OCI-LY3 (cell line): ENCODE results near the gene NPHP4.

Experiments
- H2AFZ ChIP-seq: fragments of 200-600, 300-600 bp; shearing (Covaris generic); 2 replicates; pipeline ENCODE4 v1.6.0; 2014; ENCODE audit warnings: antibody characterized with exemption, low read depth, low read length
- H3K27ac ChIP-seq: fragments of 200-600, 300-600 bp; sonication (generic); 2 replicates; pipeline ENCODE4 v1.5.1; 2014; ENCODE audit warnings: mild to moderate bottlenecking, low read length, moderate library complexity, mixed read lengths
- H3K27me3 ChIP-seq: fragments of 200-600, 300-600 bp; sonication (generic); 2 replicates; pipeline ENCODE4 v1.6.1; 2014; ENCODE audit warnings: low read depth, low read length, mixed read lengths
- H3K36me3 ChIP-seq: fragments of 200-600, 300-600 bp; sonication (generic); replicated peaks from 2 replicates; pipeline ENCODE3; 2014; ENCODE audit warnings: low read depth, low read length, mixed read lengths
- H3K4me1 ChIP-seq: fragments of 300-600, 200-600 bp; sonication (generic); 2 replicates; pipeline ENCODE4 v1.6.1; 2014; ENCODE audit warnings: low read length, mixed read lengths
- H3K4me2 ChIP-seq: fragments of 200-600, 300-600 bp; sonication (generic); 2 replicates; pipeline ENCODE4 v1.6.1; 2014; ENCODE audit warnings: low read length, mixed read lengths
- H3K4me3 ChIP-seq: fragments of 300-600, 200-600 bp; sonication (generic); 2 replicates; pipeline ENCODE4 v1.5.1; 2014; ENCODE audit warnings: antibody characterized with exemption, mild to moderate bottlenecking, low read length, moderate library complexity
- H3K79me2 ChIP-seq: fragments of 300-600, 200-600 bp; shearing (Covaris generic); 2 replicates; pipeline ENCODE4 v1.6.1; 2014; ENCODE audit warnings: mild to moderate bottlenecking, low read length, mixed read lengths
- H3K9ac ChIP-seq: fragments of 300-600, 200-600 bp; shearing (Covaris generic); 2 replicates; pipeline ENCODE4 v1.6.0; 2014; ENCODE audit warnings: mild to moderate bottlenecking, low read length, moderate library complexity
- H3K9me3 ChIP-seq: fragments of 200-600, 300-600 bp; shearing (Covaris generic); 2 replicates; pipeline ENCODE4 v1.6.1; 2014; ENCODE audit warnings: low read length, mixed read lengths; ENCODE audit not compliant: insufficient read depth
- H4K20me1 ChIP-seq: fragments of 200-600, 300-600 bp; sonication (generic); 2 replicates; pipeline ENCODE4 v1.6.1; 2016; ENCODE audit warnings: low read length, mixed read lengths; ENCODE audit not compliant: insufficient read depth
- CTCF ChIP-seq: fragments of 200-600, 300-600 bp; sonication (generic); IDR thresholded peaks from 2 replicates; pipeline ENCODE4 v1.5.1; 2014; ENCODE audit warnings: antibody characterized with exemption, low read length, low read depth
- EZH2phosphoT487 ChIP-seq: fragments of 200-600 bp; shearing (Covaris generic); IDR thresholded peaks from 2 replicates; pipeline ENCODE4 v1.6.1; 2018; ENCODE audit warnings: antibody characterized with exemption, mixed run types, low read depth

The NPHP4 gene

GRCh38 chr1:5998051-5998905, 6.1 kb upstream of the NPHP4 start:
- Histone ChIP-seq H3K9me3 (no peaks in the 10 kb centered on the region), H3K36me3 (no peaks in the 10 kb centered on the region), H3K79me2 (peaks cover 20% of the 10 kb centered on the region), H3K9ac (no peak overlapping the region), H3K27me3 (no peaks in the 10 kb centered on the region), H3K4me3 (no peak overlapping the region), H3K4me2 (no peak overlapping the region), H3K27ac (no peak overlapping the region), H3K4me1 (peaks cover 24% of the 10 kb centered on the region), H2AFZ (no peak overlapping the region), H4K20me1 (peaks cover 12% of the 10 kb centered on the region; the same call in 1 of the 2 replicates)
- TF ChIP-seq EZH2phosphoT487 (no peak), CTCF (no peak)

GRCh38 chr1:5997316-5997715, 5.1 kb upstream of the NPHP4 start:
- Histone ChIP-seq H3K27ac (no peak overlapping the region), H3K79me2 (peaks cover 20% of the 10 kb centered on the region), H3K4me1 (peaks cover 21% of the 10 kb centered on the region), H3K27me3 (no peaks in the 10 kb centered on the region), H3K4me3 (no peak overlapping the region), H3K36me3 (no peaks in the 10 kb centered on the region), H3K4me2 (no peak overlapping the region), H3K9ac (no peak overlapping the region), H2AFZ (no peak overlapping the region), H3K9me3 (no peaks in the 10 kb centered on the region), H4K20me1 (peaks cover 7% of the 10 kb centered on the region; the same call in 1 of the 2 replicates)
- no peak for TF ChIP-seq CTCF

- Histone ChIP-seq H3K9me3 (no peaks in the 10 kb centered on the region), H3K4me2 (no peak overlapping the region), H3K4me1 (peaks cover 16% of the 10 kb centered on the region), H3K27me3 (no peaks in the 10 kb centered on the region), H3K4me3 (no peak overlapping the region), H3K36me3 (no peaks in the 10 kb centered on the region), H4K20me1 (peaks cover 6% of the 10 kb centered on the region; the same call in 1 of the 2 replicates), H3K27ac (no peak overlapping the region), H3K9ac (no peak overlapping the region), H2AFZ (no peak overlapping the region), H3K79me2 (peaks cover 20% of the 10 kb centered on the region)
- TF ChIP-seq EZH2phosphoT487 (no peak), CTCF (no peak)
Observed at GRCh38 chr1:5996641-5997270, 4.5 kb upstream of the NPHP4 start.

GRCh38 chr1:5995871-5996630, 3.8 kb upstream of the NPHP4 start:
- Histone ChIP-seq H2AFZ (no peak overlapping the region), H3K9ac (no peak overlapping the region), H3K27me3 (no peaks in the 10 kb centered on the region), H3K36me3 (no peaks in the 10 kb centered on the region), H3K4me2 (no peak overlapping the region), H3K9me3 (no peaks in the 10 kb centered on the region), H4K20me1 (peaks cover 6% of the 10 kb centered on the region; the same call in 1 of the 2 replicates), H3K4me1 (peaks cover 16% of the 10 kb centered on the region), H3K4me3 (no peak overlapping the region), H3K27ac (no peak overlapping the region), H3K79me2 (peaks cover 20% of the 10 kb centered on the region)
- no peak for TF ChIP-seq EZH2phosphoT487
- TF ChIP-seq CTCF: no peak
